Keratinocyte (primary cell): ENCODE results near the gene CAV2. TPM values are rescaled to one million over a fixed set of nuclear protein-coding genes. Genes with fewer than 3 reads are reported as not detected.

Experiments
- DNase-seq: peaks from one replicate; pipeline ENCODE4 v3.0.0-alpha.2; 2011; ENCODE audit warnings: low read depth, missing footprints, low spot score
- FAIRE-seq: peaks from 2 replicates; lab custom pipeline; 2011; peaks lifted over from hg19 to GRCh38; lab: Jason Lieb, UNC
- H2AFZ ChIP-seq: 2 replicates; pipeline ENCODE4 v1.6.0; 2012; ENCODE audit warnings: low read length, control low read depth, inconsistent platforms; ENCODE audit not compliant: control insufficient read depth
- H3K27ac ChIP-seq: 2 replicates; pipeline ENCODE4 v1.5.1; 2011; ENCODE audit warnings: low read length; ENCODE audit not compliant: control insufficient read depth, insufficient read depth
- H3K27me3 ChIP-seq: 3 replicates; pipeline ENCODE4 v1.6.0; 2011; ENCODE audit warnings: low read length; ENCODE audit not compliant: control insufficient read depth, insufficient read depth; ENCODE audit errors: extremely low read depth
- H3K36me3 ChIP-seq, 2 experiments: 2 replicates in 1 of 2; 3 replicates in 1 of 2; pipeline ENCODE4 v1.5.1; 2011; ENCODE audit warnings: low read length in 2 of 2, mild to moderate bottlenecking in 1 of 2; ENCODE audit not compliant: control insufficient read depth in 2 of 2, insufficient read depth in 2 of 2; ENCODE audit errors: extremely low read depth in 1 of 2
- H3K4me1 ChIP-seq: 3 replicates; pipeline ENCODE4 v1.5.1; 2011; ENCODE audit warnings: low read length; ENCODE audit not compliant: control insufficient read depth, insufficient read depth; ENCODE audit errors: extremely low read depth
- H3K4me2 ChIP-seq: 3 replicates; pipeline ENCODE4 v1.6.0; 2011; ENCODE audit warnings: low read depth, low read length; ENCODE audit not compliant: control insufficient read depth, insufficient read depth; ENCODE audit errors: extremely low read depth
- H3K4me3 ChIP-seq, 3 experiments: fragments of 200-600 bp in 1 of 3; sonication (generic) in 1 of 3; 2 replicates in 2 of 3; 3 replicates in 1 of 3; pipeline ENCODE4 v1.5.1; 2011 to 2016; ENCODE audit warnings: low read length in 3 of 3, mild to moderate bottlenecking in 3 of 3, control low read depth in 2 of 3, inconsistent platforms in 1 of 3, low read depth in 1 of 3, mixed read lengths in 1 of 3, mixed run types in 1 of 3, moderate library complexity in 1 of 3; ENCODE audit not compliant: control insufficient read depth in 2 of 3, insufficient read depth in 2 of 3; ENCODE audit errors: extremely low read depth in 1 of 3
- H3K79me2 ChIP-seq: 2 replicates; pipeline ENCODE4 v1.6.0; 2012; ENCODE audit warnings: low read length; ENCODE audit not compliant: control insufficient read depth, insufficient read depth
- H3K9ac ChIP-seq: 3 replicates; pipeline ENCODE4 v1.6.0; 2011; ENCODE audit warnings: low read length; ENCODE audit not compliant: control insufficient read depth, insufficient read depth; ENCODE audit errors: extremely low read depth
- H3K9me1 ChIP-seq: 3 replicates; pipeline ENCODE4 v1.6.0; 2011; ENCODE audit warnings: low read length; ENCODE audit not compliant: control insufficient read depth, insufficient read depth; ENCODE audit errors: extremely low read depth
- H3K9me3 ChIP-seq: 2 replicates; pipeline ENCODE4 v1.5.1; 2012; ENCODE audit warnings: low read depth, low read length; ENCODE audit not compliant: control insufficient read depth
- H4K20me1 ChIP-seq: 3 replicates; pipeline ENCODE4 v1.6.0; 2011; ENCODE audit warnings: low read length; ENCODE audit not compliant: control insufficient read depth, insufficient read depth; ENCODE audit errors: extremely low read depth
- CTCF ChIP-seq, 3 experiments: IDR thresholded peaks in 1 of 3; conservative IDR thresholded peaks in 1 of 3; optimal IDR thresholded peaks in 1 of 3; 2 replicates in 2 of 3; 3 replicates in 1 of 3; pipeline versions ENCODE3 to v1.5.1; 2011; ENCODE audit warnings: low read length in 3 of 3, mild to moderate bottlenecking in 3 of 3, moderate library complexity in 2 of 3, control low read depth in 1 of 3, inconsistent platforms in 1 of 3; ENCODE audit not compliant: insufficient read depth in 2 of 3; ENCODE audit errors: extremely low read depth in 1 of 3
- EZH2 ChIP-seq: IDR thresholded peaks from one replicate; pipeline ENCODE4 v1.6.1; 2012; ENCODE audit warnings: inconsistent platforms, mild to moderate bottlenecking, low read length, moderate library complexity
- dilution Hi-C: fragments of 300-500 bp; cut with MboI; formaldehyde crosslinking; loops from one replicate; pipeline ENCODE4 v1.7.0; 2020; ENCODE audit warnings: low sequenced_read_pairs; ENCODE audit not compliant: extremely low pct_ligation_motif_present
- polyA plus RNA-seq, 5 experiments: library from polyadenylated mRNA; depleted of rRNA in 3 of 5; stranded (reverse) in 3 of 5; stranded (forward) in 1 of 5; unstranded in 1 of 5; fragments of >200 nt; gene quantifications; 1 replicate in 1 of 5; 2 replicates in 3 of 5; 3 replicates in 1 of 5; pipeline versions ENCODE4 v1.2.1 to v1.2.3, GENCODE V29; 2011 to 2012; ENCODE audit warnings: missing spikeins in 2 of 5, low read depth in 1 of 5, low replicate concordance in 1 of 5

Gene CAV2
- polyA plus RNA-seq, 1 donor (not counting 4 experiments of a cell fraction or from before 2014, with no cell fraction given), result 631 TPM

DNA sequence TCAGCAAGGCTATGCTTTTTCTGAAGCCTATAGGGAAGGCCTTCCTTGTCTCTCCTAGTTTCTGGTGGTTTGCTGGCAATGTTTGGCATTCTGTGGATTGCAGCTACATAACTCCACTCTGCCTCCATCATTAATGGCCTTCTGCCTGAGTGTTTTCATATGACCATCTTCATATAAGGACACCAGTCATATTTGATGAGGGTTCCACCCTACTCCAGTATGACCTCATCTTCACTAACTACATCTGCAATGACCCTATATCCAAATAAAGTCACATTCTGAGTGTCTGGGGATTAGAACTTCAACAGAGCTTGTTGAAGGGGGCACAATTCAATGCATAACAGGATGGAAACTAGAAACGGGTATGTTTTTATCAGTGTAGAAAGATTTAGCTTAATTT lies 47.4 kb downstream of the CAV2 start:
- no peak overlapping the region for H3K4me3 ChIP-seq
- FAIRE-seq (no peak), DNase-seq (no peak)
- dilution Hi-C loops, result no loop called here
- no peak overlapping the region for H3K4me2 ChIP-seq
- TF ChIP-seq EZH2, result no peak
- TF ChIP-seq CTCF (optimal IDR thresholded peaks at IDR 0.05 in 1 of 3, IDR thresholded peaks at IDR 0.05 in 1 of 3, conservative IDR thresholded peaks at IDR 0.05 in 1 of 3; ENCODE audit: extremely low read depth in 1 of 3, insufficient read depth in 2 of 3, low read length in 3 of 3), result no peak
- H4K20me1 ChIP-seq, result peaks cover 34% of the 10 kb centered on the region
- H3K9me3 ChIP-seq, result no peaks in the 10 kb centered on the region
- peaks cover 90% of the 10 kb centered on the region for H3K79me2 ChIP-seq
- H3K9me1 ChIP-seq, result no peaks in the 10 kb centered on the region
- no peak overlapping the region for H3K9ac ChIP-seq
- peaks cover 38 to 58% of the 10 kb centered on the region in 2 experiments for H3K36me3 ChIP-seq
- no peaks in the 10 kb centered on the region for H3K27me3 ChIP-seq
- H3K27ac ChIP-seq, result no peak overlapping the region
- H2AFZ ChIP-seq, result no peak overlapping the region
- H3K4me1 ChIP-seq, result peaks cover 22% of the 10 kb centered on the region

- peaks cover 90% of the 10 kb centered on the region for H3K79me2 ChIP-seq
- no peak for TF ChIP-seq CTCF (optimal IDR thresholded peaks at IDR 0.05 in 1 of 3, IDR thresholded peaks at IDR 0.05 in 1 of 3, conservative IDR thresholded peaks at IDR 0.05 in 1 of 3; ENCODE audit: extremely low read depth in 1 of 3, insufficient read depth in 2 of 3, low read length in 3 of 3)
- no peak for TF ChIP-seq EZH2
- dilution Hi-C loops, result no loop called here
- H3K4me2 ChIP-seq, result no peak overlapping the region
- no peak overlapping the region for H3K9ac ChIP-seq
- peaks cover 32% of the 10 kb centered on the region for H4K20me1 ChIP-seq
- H3K4me3 ChIP-seq, result no peak overlapping the region
- no peaks in the 10 kb centered on the region for H3K9me1 ChIP-seq
- H2AFZ ChIP-seq, result no peak overlapping the region
- H3K27ac ChIP-seq, result no peak overlapping the region
- DNase-seq (no peak), FAIRE-seq (no peak)
- H3K9me3 ChIP-seq, result no peaks in the 10 kb centered on the region
- H3K27me3 ChIP-seq, result no peaks in the 10 kb centered on the region
- peaks cover 25% of the 10 kb centered on the region for H3K4me1 ChIP-seq
- H3K36me3 ChIP-seq, result peaks cover 36 to 59% of the 10 kb centered on the region in 2 experiments
Measured at GRCh38 chr7:116547347-116547746, 47.8 kb downstream of the CAV2 start.
